WTC11 (cell line): ENCODE measurements around the gene FGF11.

ENCODE experiments used
- ATF2 ChIP-seq: sonication (generic); formaldehyde crosslinking; IDR thresholded peaks from 2 replicates; pipeline ENCODE4 v1.8.1; 2022; ENCODE audit warnings: low read depth, missing genetic modification reagents, borderline replicate concordance
- FOXK1 ChIP-seq: sonication (generic); formaldehyde crosslinking; IDR thresholded peaks from 2 replicates; pipeline ENCODE4 v1.8.0; 2022; ENCODE audit warnings: mild to moderate bottlenecking, moderate library complexity, missing genetic modification reagents
- MAX ChIP-seq: sonication (generic); formaldehyde crosslinking; IDR thresholded peaks from 2 replicates; pipeline ENCODE4 v1.8.0; 2022; ENCODE audit warnings: mild to moderate bottlenecking, missing genetic modification reagents
- MXD4 ChIP-seq: fragments of 250-450 bp; sonication (Bioruptor Pico); IDR thresholded peaks from 2 replicates; pipeline ENCODE4 v1.8.0; 2021; ENCODE audit warnings: mild to moderate bottlenecking, moderate library complexity, borderline replicate concordance
- SP1 ChIP-seq: sonication (generic); formaldehyde crosslinking; conservative IDR thresholded peaks from 2 replicates; pipeline ENCODE4 v1.8.1; 2022; ENCODE audit warnings: missing genetic modification reagents
- TEAD1 ChIP-seq: sonication (generic); formaldehyde crosslinking; IDR thresholded peaks from 2 replicates; pipeline ENCODE4 v1.8.0; 2022; ENCODE audit warnings: mild to moderate bottlenecking, missing genetic modification reagents
- ZMAT4 ChIP-seq: fragments of 250-450 bp; sonication (Bioruptor Pico); IDR thresholded peaks from 2 replicates; pipeline ENCODE4 v1.9.0; 2021; ENCODE audit warnings: mild to moderate bottlenecking
- ZNF671 ChIP-seq: fragments of 250-450 bp; sonication (Bioruptor Pico); IDR thresholded peaks from 2 replicates; pipeline ENCODE4 v1.8.0; 2021; ENCODE audit warnings: mild to moderate bottlenecking
- TF ChIP-seq, protein P1 (sequence below): fragments of 200-600 bp; IDR thresholded peaks from 2 replicates; pipeline ENCODE4 v1.8.0; 2022; ENCODE audit warnings: antibody characterized with exemption
- TF ChIP-seq, protein P2 (sequence below): fragments of 250-450 bp; sonication (Bioruptor Pico); IDR thresholded peaks from 2 replicates; pipeline ENCODE4 v1.8.0; 2021; ENCODE audit warnings: mild to moderate bottlenecking

DNA sequence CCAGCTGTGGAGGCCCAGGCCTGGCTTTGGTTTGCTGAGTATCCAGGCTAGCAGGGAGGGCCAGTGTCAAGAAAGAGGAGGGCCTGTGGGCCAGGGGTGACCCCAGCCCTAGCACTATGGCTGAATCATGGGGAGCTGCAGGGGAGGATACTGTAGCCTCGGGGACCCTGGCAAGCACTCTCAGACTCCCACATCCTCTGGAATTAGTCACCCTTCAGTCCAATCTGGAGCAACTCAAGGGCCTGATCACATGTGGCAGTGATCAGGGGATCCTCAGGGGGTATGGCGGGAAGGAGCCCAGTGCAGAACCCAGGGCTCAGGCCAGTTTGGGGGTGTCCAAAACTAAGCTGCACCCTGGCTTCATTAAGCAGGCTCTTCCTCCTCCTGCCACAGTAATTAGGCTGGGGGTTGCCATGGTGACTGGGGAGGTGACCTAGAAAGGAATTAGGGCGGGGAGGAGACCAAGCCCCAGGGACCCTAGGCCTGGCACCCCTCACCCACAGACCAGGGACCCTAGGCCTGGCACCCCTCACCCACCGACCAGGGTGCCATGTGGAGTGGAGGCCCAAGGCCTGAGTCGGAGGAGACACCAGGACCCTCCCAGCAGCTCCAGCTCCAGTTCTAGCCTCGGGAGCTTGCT lies 25.8 kb upstream of the FGF11 start:
- TF ChIP-seq MAX (no peak), TEAD1 (CRISPR knock-in tag) (no peak), MXD4 (CRISPR knock-in tag) (no peak), SP1 (CRISPR knock-in tag) (no peak), ZMAT4 (no peak), ZNF671 (CRISPR knock-in tag) (no peak), ATF2 (no peak), FOXK1 (CRISPR knock-in tag) (no peak)
- TF ChIP-seq, protein P1, sequence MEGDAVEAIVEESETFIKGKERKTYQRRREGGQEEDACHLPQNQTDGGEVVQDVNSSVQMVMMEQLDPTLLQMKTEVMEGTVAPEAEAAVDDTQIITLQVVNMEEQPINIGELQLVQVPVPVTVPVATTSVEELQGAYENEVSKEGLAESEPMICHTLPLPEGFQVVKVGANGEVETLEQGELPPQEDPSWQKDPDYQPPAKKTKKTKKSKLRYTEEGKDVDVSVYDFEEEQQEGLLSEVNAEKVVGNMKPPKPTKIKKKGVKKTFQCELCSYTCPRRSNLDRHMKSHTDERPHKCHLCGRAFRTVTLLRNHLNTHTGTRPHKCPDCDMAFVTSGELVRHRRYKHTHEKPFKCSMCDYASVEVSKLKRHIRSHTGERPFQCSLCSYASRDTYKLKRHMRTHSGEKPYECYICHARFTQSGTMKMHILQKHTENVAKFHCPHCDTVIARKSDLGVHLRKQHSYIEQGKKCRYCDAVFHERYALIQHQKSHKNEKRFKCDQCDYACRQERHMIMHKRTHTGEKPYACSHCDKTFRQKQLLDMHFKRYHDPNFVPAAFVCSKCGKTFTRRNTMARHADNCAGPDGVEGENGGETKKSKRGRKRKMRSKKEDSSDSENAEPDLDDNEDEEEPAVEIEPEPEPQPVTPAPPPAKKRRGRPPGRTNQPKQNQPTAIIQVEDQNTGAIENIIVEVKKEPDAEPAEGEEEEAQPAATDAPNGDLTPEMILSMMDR: no peak
- TF ChIP-seq, protein P2, sequence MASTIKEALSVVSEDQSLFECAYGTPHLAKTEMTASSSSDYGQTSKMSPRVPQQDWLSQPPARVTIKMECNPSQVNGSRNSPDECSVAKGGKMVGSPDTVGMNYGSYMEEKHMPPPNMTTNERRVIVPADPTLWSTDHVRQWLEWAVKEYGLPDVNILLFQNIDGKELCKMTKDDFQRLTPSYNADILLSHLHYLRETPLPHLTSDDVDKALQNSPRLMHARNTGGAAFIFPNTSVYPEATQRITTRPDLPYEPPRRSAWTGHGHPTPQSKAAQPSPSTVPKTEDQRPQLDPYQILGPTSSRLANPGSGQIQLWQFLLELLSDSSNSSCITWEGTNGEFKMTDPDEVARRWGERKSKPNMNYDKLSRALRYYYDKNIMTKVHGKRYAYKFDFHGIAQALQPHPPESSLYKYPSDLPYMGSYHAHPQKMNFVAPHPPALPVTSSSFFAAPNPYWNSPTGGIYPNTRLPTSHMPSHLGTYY (CRISPR knock-in tag): no peak
